ENCODE data around the gene APBA2.

- no peak for TF ChIP-seq CTCF (IDR thresholded peaks at IDR 0.05; ENCODE audit: low read length)
- no peak for TF ChIP-seq EZH2 (optimal IDR thresholded peaks at IDR 0.05; ENCODE audit: low read depth, low read length)
These were observed 182.2 kb downstream of the APBA2 start for GRCh38 chr15:29067949-29068348.

All from MM.1S (cell line).